AG09319 (cell line): ENCODE results near the gene RNMT.

Source experiments
- DNase-seq: peaks from one replicate; pipeline ENCODE4 v3.0.0-alpha.2; 2010; ENCODE audit warnings: low read depth; ENCODE audit errors: extremely low read depth
- TF ChIP-seq, protein P1 (sequence below): IDR thresholded peaks from 2 replicates; pipeline ENCODE4 v1.5.1; 2011; ENCODE audit warnings: low read depth, mild to moderate bottlenecking, inconsistent platforms, low read length, moderate library complexity

The RNMT gene

DNA sequence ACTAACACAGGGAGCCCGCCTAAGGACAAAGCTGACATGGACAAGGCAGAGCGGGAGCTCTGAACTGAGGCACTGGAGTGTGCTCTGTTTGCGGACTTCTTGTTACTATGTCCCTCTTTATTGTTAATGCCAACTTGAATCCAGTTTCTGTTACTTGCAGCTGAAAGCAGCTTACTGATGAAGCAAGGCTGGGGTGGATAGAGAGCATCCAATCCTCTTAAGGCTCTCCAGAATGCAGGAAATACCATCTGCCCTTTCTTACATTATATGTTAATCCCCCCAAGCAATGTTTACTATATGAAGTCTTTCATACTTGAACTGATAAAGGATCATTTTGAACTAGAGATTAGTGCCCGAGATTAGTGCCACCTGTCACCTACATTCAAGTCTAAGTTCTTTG, 9.6 kb upstream of the RNMT start:
- TF ChIP-seq, protein P1, sequence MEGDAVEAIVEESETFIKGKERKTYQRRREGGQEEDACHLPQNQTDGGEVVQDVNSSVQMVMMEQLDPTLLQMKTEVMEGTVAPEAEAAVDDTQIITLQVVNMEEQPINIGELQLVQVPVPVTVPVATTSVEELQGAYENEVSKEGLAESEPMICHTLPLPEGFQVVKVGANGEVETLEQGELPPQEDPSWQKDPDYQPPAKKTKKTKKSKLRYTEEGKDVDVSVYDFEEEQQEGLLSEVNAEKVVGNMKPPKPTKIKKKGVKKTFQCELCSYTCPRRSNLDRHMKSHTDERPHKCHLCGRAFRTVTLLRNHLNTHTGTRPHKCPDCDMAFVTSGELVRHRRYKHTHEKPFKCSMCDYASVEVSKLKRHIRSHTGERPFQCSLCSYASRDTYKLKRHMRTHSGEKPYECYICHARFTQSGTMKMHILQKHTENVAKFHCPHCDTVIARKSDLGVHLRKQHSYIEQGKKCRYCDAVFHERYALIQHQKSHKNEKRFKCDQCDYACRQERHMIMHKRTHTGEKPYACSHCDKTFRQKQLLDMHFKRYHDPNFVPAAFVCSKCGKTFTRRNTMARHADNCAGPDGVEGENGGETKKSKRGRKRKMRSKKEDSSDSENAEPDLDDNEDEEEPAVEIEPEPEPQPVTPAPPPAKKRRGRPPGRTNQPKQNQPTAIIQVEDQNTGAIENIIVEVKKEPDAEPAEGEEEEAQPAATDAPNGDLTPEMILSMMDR, result no peak
- DNase-seq, result no peak

DNA sequence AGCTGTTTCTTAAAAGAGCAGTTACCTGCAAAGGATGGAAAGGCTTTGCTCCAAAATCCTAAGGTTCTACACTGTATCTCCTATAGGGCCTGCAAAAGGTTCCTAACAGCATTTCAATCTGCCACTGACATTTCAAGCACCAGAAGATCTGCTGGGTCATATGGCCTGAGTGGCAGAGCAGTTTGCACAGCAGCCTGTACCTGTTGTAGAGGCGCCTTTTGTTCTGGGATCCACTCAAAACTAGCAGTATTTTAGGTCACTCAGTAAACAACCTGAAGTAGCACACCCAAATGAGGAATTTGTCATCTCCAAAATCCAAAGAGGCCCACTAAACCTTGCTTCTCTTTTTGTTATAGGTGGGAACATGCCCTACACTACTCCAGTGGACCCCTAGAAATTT, 6.3 kb upstream of the RNMT start:
- TF ChIP-seq, protein P1, result no peak

DNA sequence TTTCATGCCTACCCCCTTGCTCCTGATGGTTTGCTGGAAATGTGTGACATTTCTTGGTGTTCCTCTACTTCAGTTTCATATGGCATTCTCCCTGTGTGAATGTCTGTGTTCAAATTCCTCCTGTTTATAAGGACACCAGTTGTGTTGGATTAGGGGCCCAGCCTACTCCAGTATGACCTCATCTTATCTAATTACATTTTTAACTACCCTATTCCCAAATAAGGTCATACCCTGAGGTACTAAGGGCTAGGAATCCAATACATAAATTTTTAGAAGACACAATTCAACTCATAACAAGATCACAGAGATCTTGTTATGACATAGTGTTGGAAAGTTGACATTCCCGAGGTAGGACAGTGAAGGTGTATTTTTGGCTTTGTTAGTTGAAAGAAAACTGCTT, 5.6 kb upstream of the RNMT start:
- TF ChIP-seq, protein P1, result no peak
- no peak for DNase-seq

More for the DNA sequence above, 6.3 kb upstream of the RNMT start:
- no peak for DNase-seq

DNA sequence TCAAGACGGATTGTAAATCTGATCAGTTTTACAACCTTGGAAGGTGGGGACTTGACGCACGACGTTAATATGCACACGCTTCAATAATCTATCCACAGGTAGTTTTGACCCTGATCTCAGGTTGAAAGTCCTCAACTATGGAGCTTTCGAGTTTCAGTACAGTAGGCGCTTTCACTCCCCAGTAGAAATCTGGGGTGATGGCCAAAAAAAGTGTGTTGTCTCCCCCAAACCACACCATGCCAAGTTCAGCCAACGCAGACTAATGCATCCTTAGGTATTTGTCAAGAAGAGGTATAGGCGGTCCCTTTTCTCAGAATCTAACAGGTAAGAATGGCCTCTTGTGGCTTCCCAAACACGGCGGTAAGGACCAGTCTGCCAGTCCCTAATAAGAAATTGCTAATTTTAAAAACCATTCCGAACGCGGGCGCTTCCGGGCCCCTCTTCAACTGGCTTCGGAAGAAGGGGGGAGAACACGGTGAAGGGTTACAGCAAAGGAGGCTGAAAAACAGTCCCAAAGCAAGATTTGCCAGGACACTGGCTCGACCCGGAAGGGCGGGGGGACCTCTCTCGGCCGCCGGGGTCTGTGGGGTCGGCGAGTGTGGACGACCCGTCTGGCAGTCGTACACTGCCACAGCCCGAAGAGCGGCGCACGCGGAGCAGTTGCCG, 774 bp upstream of the RNMT start:
- no peak for DNase-seq
- TF ChIP-seq, protein P1, result no peak

DNA sequence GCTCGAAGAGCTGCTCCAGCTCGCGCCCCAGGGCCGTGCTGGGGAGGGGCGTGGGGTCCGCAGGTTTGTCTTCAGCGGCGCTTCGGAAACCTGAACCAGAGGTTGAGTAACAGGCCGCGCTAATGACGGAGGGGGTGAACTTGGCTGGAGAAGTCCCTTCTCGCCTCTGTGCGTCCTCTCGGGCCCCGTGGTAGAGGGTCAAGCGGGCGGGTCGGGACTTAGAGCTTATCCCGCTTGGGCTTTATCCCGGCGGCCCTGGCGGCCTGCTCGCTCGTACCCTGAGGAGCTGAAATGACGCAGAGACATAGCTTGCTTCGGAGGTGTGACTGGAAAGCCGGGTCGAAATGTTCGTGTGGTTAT, 479 bp downstream of the RNMT start:
- no peak for DNase-seq
- TF ChIP-seq, protein P1, result no peak

DNA sequence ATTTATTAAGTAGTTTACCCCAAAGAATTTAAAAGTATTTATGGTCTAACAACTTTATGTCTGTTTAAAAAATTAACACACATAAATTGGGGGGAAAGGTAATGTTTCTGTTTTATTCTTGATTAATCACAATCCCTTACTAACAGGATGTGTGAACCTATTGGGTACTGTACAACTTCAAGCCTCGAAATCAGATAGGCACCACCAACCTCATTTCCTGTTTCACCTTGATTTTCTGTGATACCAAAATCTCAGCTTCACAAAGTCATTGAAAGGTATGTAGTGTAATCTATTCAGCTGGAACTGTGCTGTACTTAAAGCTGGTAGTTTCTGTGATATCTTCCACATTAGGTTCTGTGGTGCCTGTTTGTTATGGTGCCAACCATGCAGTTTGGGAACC, 4.0 kb downstream of the RNMT start:
- no peak for DNase-seq
- TF ChIP-seq, protein P1, result no peak

DNA sequence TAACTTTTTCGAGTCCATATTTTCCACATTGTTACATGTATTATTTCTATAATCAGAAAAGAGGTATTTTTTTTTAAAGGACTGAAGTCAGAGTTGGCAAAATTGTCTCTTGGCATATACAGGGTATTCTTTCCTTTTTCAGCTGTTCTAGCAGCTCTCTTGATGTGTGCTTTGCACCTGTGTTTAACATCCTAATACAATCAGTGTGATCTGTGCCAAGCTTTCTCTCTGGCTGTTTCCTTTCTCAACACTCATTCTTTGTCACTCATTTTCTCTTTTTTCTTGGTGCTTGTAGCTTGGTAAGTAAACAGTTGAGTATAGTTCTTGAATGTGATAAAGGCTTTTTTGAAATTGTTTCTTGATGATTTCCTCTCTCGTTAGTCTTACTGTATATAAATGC, 9.2 kb downstream of the RNMT start:
- TF ChIP-seq, protein P1, result no peak
- DNase-seq, result no peak
